Upper lobe of left lung (tissue), 4 donors: ENCODE results near the gene FLNB.

ENCODE experiments used
- CTCF ChIP-seq, 6 experiments: fragments of 450-650 bp in 4 of 6; fragments of 200-600 bp in 2 of 6; sonication (generic) in 2 of 6; IDR thresholded peaks; one replicate each; pipeline ENCODE4 v1.5.1; 2016 to 2019; ENCODE audit warnings: antibody characterized with exemption in 6 of 6
- EP300 ChIP-seq, 4 donors: sonication (generic); formaldehyde crosslinking; IDR thresholded peaks; one replicate each; pipeline ENCODE4 v1.5.1; 2017; ENCODE audit warnings: antibody characterized with exemption in 4 of 4, control low read depth in 2 of 4

- no peak for TF ChIP-seq CTCF (IDR thresholded peaks at IDR 0.05)
- TF ChIP-seq EP300 (IDR thresholded peaks at IDR 0.05), result no peak
Observed at GRCh38 chr3:58170376-58170775, 162.2 kb downstream of the FLNB start.
